ENCODE results near the gene EREG.

EREG gene

GRCh38 chr4:74377714-74378113, 12.8 kb downstream of the EREG start:
- Histone ChIP-seq H3K9me2 (replicated peaks; ENCODE audit: control insufficient read depth, low read length) (no peaks in the 10 kb centered on the region), H4K20me1 (ENCODE audit: control insufficient read depth, insufficient read depth, low read depth, low read length) (no peaks in the 10 kb centered on the region), H3F3A (ENCODE audit: control insufficient read depth, insufficient read depth) (no peaks in the 10 kb centered on the region), H3K36me3 (ENCODE audit: control insufficient read depth, low read length) (no peaks in the 10 kb centered on the region), H3K79me2 (ENCODE audit: control insufficient read depth, low read length) (no peaks in the 10 kb centered on the region), H3K27ac (ENCODE audit: low read depth, low read length) (no peak overlapping the region), H3K27me3 (ENCODE audit: control insufficient read depth, low read length) (no peaks in the 10 kb centered on the region), H3K4me2 (ENCODE audit: low read length) (no peak overlapping the region), H3K4me1 (ENCODE audit: control insufficient read depth, low read length) (no peaks in the 10 kb centered on the region), H3K9me3 (ENCODE audit: control insufficient read depth, insufficient read depth, low read length) (no peaks in the 10 kb centered on the region), H3K4me3 (ENCODE audit: low read length) (no peak overlapping the region)
- no peak for TF ChIP-seq CTCF (IDR thresholded peaks at IDR 0.05; ENCODE audit: low read depth, low read length, poor library complexity, severe bottlenecking)
- no peak for TF ChIP-seq EZH2phosphoT487 (IDR thresholded peaks at IDR 0.05; ENCODE audit: borderline replicate concordance, low read length)

GRCh38 chr4:74378573-74378972, 13.6 kb downstream of the EREG start:
- Histone ChIP-seq H3K27ac (ENCODE audit: low read depth, low read length) (no peak overlapping the region), H3K9me3 (ENCODE audit: control insufficient read depth, insufficient read depth, low read length) (no peaks in the 10 kb centered on the region), H3K4me1 (ENCODE audit: control insufficient read depth, low read length) (no peaks in the 10 kb centered on the region)

GRCh38 chr4:74379912-74380311, 15.0 kb downstream of the EREG start:
- H3F3A ChIP-seq (ENCODE audit: control insufficient read depth, insufficient read depth): no peaks in the 10 kb centered on the region
- H3K36me3 ChIP-seq (ENCODE audit: control insufficient read depth, low read length): no peaks in the 10 kb centered on the region
- H3K4me1 ChIP-seq (ENCODE audit: control insufficient read depth, low read length): no peaks in the 10 kb centered on the region
- no peaks in the 10 kb centered on the region for H3K9me3 ChIP-seq (ENCODE audit: control insufficient read depth, insufficient read depth, low read length)
- no peak overlapping the region for H3K4me3 ChIP-seq (ENCODE audit: low read length)
- H4K20me1 ChIP-seq (ENCODE audit: control insufficient read depth, insufficient read depth, low read depth, low read length): no peaks in the 10 kb centered on the region
- H3K9me2 ChIP-seq (replicated peaks; ENCODE audit: control insufficient read depth, low read length): no peaks in the 10 kb centered on the region
- no peak overlapping the region for H3K27ac ChIP-seq (ENCODE audit: low read depth, low read length)
- TF ChIP-seq CTCF (IDR thresholded peaks at IDR 0.05; ENCODE audit: low read depth, low read length, poor library complexity, severe bottlenecking) (no peak), EZH2phosphoT487 (IDR thresholded peaks at IDR 0.05; ENCODE audit: borderline replicate concordance, low read length) (no peak)
- H3K79me2 ChIP-seq (ENCODE audit: control insufficient read depth, low read length): no peaks in the 10 kb centered on the region
- no peak overlapping the region for H3K4me2 ChIP-seq (ENCODE audit: low read length)
- peaks cover 3% of the 10 kb centered on the region; the same call in 1 of the 2 replicates for H3K27me3 ChIP-seq (ENCODE audit: control insufficient read depth, low read length)

More at GRCh38 chr4:74378573-74378972, 13.6 kb downstream of the EREG start:
- Histone ChIP-seq H3F3A (ENCODE audit: control insufficient read depth, insufficient read depth) (no peaks in the 10 kb centered on the region), H4K20me1 (ENCODE audit: control insufficient read depth, insufficient read depth, low read depth, low read length) (no peaks in the 10 kb centered on the region), H3K9me2 (replicated peaks; ENCODE audit: control insufficient read depth, low read length) (no peaks in the 10 kb centered on the region), H3K4me2 (ENCODE audit: low read length) (no peak overlapping the region), H3K27me3 (ENCODE audit: control insufficient read depth, low read length) (no peaks in the 10 kb centered on the region), H3K79me2 (ENCODE audit: control insufficient read depth, low read length) (no peaks in the 10 kb centered on the region), H3K4me3 (ENCODE audit: low read length) (no peak overlapping the region), H3K36me3 (ENCODE audit: control insufficient read depth, low read length) (no peaks in the 10 kb centered on the region)
- no peak for TF ChIP-seq EZH2phosphoT487 (IDR thresholded peaks at IDR 0.05; ENCODE audit: borderline replicate concordance, low read length)
- TF ChIP-seq CTCF (IDR thresholded peaks at IDR 0.05; ENCODE audit: low read depth, low read length, poor library complexity, severe bottlenecking): no peak
